Islet of Langerhans (tissue), 1 donor: Measurements from ENCODE around the gene PCNX4.

Source experiments
- FAIRE-seq: peaks from one replicate; lab custom pipeline; 2011; peaks lifted over from hg19 to GRCh38; lab: Jason Lieb, UNC

PCNX4 gene

GRCh38 chr14:60174352-60175254, 82.9 kb downstream of the PCNX4 start:
- FAIRE-seq = no peak

- FAIRE-seq = no peak
These were observed 83.7 kb downstream of the PCNX4 start for GRCh38 chr14:60175255-60175902.

- FAIRE-seq = no peak
These were observed 86.4 kb downstream of the PCNX4 start for GRCh38 chr14:60178164-60178563.

DNA sequence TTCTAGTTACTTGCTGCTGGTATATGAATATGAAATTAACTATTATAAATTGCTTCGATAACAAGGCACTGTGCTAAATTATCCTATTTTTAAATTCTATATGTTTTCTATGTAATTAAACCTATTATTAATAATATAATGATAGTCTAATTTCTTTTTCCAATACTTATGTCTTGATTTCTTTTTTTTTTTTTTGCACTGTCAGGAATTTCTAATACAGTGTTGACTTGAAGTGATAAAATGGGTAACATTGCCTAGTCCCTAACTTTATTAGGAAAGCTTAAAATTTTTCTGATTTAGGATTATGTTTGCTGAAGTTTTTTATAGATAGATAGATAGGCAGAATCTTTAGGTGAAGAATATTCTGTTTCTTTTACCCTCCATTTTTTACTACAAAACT, 87.1 kb downstream of the PCNX4 start:
- FAIRE-seq = no peak

GRCh38 chr14:60179431-60179869, 87.7 kb downstream of the PCNX4 start:
- FAIRE-seq = no peak

DNA sequence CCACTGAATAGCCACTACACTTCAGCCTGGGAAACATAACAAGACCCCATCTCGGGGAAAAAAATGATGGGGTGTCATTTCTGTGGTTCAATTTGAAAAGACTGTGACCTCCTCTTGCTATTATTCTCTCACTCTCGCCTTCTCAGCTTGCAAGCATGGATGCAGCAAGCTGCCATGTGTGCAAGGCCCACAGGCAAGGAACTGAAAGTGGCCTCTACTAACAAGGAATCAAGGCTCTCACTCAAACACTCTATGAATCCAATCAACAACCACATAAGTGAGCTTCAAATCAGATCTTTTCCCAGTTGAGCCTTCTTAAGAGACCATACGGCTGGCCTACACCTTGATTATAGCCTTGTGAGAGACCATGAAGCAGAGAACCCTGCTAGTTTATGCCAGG, 91.4 kb downstream of the PCNX4 start:
- FAIRE-seq = no peak

DNA sequence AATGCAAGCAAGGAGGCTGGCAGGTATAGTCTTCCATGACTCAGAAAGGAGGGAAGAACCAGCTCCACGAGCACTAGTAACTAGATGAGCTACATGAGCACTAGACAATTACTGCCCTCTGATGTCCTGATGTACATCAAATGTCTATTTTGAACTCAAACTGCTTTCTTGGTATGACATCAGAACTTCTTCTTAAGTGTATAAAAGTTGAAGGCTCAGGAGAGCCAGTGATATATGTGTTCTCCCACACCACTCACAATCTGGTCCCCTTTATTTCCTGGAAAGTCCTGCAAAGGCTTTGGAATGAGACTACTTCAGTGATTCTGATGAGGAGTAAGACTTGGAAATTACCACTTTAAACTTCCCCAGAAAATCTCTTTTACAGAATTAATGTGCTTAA, 92.0 kb downstream of the PCNX4 start:
- peak; percentile 30 for FAIRE-seq

DNA sequence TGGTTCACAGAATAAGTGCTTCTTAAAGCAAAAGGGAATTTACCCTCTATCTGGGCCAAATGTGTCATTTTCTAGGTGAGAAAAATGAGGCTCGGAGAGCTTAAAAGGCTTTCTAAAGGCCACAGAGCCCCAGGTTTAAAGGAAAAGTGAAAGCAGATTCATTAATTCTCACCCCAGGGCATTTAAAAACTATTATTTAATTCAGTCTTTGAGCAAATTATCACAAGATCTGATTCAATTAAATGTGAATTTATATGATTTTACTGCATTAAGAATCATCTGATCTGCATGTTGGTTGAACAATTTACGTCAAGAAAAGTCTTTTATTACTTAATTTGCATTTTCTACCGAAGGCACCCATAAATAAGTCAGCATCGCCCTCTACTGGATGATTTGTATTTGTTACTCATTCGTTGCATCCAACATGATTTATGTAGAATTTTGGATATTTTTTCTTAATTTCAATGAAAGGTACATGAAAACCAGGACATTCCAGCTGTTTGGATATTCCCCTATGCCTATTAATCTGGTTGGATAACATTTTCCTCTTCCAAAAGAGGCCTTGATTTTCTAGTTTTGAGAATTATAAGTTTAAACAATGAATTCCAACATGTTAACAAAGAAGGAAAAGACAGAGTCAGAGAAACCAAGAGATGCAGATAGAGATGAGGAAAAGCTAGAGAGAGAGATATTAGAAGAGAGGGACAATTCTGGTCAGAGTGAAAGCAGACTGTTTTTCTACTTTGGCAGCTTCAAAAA, 92.6 kb downstream of the PCNX4 start:
- FAIRE-seq = peak; percentile 100

- FAIRE-seq = no peak
These were observed 93.3 kb downstream of the PCNX4 start for GRCh38 chr14:60184905-60185555.

GRCh38 chr14:60188115-60188514, 96.4 kb downstream of the PCNX4 start:
- FAIRE-seq = no peak

DNA sequence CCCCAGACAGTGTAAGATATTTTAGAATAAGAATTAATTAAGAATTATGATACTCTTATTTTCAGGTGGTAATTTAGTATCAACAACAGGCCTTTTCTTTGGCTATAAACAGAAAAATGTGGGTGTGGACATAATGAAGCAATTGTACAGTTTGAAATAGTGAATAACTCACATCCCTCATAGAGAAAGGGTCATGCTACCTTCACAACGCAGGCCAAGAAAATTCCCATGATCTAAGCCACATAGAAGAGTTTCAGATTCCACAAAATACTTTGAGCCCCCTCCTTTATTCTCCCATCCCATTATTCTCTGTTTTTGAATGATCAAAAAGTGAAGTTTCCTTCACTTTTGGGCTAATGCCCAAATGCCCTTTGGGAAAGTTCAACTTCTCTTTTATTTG, 97.0 kb downstream of the PCNX4 start:
- FAIRE-seq = no peak

DNA sequence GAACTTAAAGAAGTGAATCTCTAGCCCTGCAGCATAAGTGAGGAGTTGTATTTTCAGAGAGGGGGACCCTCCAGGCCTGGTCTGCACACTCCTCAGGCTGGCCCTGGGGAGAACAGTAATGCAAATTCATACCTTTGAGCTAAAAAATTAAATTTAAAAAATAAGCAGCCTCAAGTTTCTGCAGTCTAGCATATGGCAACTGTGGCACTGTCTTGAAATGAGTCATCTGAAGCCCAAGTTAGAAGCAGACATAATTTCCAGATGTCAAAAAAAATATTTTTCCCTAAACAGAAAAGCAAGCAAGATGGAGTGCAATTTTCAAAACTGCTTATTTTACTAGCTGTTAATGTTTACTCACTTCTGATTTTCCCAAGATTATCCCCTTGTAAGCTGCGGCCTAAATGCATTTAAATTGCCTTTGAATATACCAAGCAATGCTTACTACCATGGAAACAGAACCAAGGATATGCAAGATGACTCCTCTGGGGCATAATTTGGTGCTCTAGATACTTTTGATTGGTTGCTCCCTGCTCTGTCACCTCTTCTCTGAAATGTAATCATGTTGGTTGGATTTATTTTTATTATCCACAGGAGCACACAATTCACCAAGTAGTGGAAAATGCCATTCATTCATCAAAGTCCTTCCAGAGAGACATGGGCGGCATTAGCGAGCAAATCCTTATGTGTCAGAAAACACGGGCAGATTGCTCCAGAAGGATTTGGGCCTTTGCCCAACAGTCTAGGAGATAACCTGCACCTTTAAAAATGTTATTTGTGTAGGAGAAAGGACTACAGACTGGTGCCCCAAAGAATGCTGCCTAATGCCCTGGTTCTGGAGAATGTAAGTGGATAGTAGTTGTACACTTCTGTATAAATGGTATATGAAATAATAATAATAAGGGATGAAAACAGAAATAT, 98.5 kb downstream of the PCNX4 start:
- FAIRE-seq = no peak

DNA sequence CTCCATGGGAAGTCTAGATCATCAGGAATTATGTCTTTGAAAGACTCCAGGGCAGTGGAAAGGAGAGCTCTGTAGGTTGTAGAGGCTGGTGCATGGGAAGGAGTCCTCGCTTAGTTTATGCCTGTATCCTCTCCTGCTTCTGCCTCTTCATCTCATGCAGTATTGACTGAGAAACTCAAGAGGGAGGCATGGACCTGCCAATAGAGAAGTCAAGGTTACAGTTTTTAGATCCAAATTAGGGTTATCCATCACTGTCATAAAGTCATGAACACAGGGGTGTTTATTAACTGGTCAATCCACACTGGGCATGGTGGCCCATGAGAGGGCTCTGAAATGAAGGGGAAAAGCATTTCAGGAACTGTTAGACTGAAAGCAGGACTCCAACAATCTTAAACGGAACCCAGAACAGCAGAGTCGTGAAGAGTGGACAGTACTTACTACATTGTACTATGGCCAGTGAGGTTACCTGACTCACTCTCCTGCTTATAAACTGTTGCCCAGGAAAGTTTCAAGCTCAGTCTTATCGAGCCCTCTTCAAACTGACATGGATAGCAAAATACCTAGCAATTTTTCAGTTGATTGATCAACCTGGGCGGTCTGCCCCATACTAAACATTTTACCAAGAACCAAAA, 103.6 kb downstream of the PCNX4 start:
- FAIRE-seq = no peak

- peak; percentile 45 for FAIRE-seq
These were observed 104.6 kb downstream of the PCNX4 start for GRCh38 chr14:60196291-60196690.

- no peak for FAIRE-seq
These were observed 106.0 kb downstream of the PCNX4 start for GRCh38 chr14:60197629-60198303.

GRCh38 chr14:60199321-60199720, 107.6 kb downstream of the PCNX4 start:
- no peak for FAIRE-seq

DNA sequence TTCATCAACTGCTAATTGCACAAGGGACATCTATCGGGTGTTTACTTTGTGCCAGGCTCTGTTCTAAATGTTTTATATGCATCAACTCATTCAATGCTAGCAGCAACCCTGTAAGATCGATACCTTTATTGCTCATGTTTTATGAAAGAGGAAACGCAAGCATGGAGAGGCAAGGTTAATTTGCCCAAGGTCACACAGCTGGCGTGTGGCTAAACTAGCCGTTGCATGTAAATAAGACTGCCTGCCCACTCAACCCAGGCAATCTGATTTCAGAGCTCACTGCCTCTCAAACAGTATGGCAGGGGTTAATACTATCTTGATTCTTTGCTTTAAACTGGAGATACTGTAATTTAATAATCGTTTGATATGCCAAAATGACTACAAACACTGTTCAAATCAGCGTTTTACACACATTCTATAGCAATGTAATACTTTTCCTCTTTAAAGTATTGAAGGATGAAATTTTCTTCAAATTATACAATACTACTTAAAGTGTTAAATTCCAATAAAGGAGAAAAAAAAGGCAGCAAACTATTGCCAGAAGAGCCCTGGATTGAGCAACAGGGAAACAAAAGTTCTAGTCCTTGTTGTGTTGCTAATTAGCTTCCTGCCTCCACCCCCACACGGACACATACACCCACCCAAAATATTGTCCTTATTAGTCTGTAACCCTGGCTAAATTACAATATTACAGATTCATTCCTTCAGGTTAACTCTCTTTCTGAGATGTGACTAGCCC, 112.5 kb downstream of the PCNX4 start:
- FAIRE-seq = no peak

DNA sequence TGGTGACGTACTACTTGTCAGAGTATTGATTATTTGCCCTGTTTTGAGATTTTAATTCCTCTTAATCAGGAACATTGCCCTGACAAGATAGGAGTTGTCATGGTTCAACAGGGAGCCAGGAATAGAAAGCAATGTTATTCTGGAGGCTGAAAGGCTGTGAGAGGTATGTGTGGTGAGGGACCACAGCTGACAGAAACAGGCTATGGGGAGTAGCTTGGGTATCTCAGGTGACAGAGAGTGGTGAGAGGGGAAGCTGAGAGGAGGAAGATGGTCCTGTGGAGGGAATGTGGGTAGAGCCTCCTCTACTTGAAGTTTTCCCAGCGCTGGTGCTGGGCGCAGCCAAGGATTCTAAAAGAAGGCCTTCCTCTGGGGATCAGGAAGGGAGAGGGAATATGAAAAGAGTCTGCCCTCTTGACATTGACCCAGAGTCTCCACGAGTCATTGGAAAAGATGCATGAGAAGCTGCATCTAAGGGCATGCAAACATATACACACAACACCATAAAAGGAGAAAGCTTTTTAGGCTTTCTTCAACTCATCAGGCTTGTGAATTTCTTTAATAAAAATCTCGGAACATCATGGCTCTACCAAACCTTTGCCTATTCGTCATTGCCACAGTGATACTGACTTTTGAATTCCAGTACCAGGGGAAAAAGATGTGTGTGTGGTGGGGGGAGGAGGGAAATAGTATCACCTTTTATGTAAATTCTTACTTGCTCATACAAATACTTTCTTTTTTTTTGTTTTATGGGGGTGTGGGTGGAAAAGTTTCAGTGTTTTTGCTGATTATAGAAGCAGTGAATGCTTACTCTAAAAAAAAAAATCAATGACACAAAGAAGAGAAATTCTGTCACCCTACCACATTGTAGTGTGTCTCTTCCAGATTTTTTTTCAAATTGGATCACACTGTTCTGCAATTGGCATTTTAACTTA, 113.4 kb downstream of the PCNX4 start:
- no peak for FAIRE-seq
